Measurements from ENCODE around the gene CTNNA2. TPM values are rescaled to one million over a fixed set of nuclear protein-coding genes. Genes with fewer than 3 reads are reported as not detected.

Gene CTNNA2
- total RNA-seq, 1 experiment from 2014 or later: 5.5 TPM

- no peak overlapping the region for H2AK5ac ChIP-seq (ENCODE audit: insufficient read length, low read length)
- no peaks in the 10 kb centered on the region for H3K79me1 ChIP-seq (ENCODE audit: insufficient read depth, low read depth, low read length, poor library complexity, severe bottlenecking)
- no peaks in the 10 kb centered on the region for H3K4me1 ChIP-seq (ENCODE audit: insufficient read depth, low read length)
- no peak overlapping the region for H3K14ac ChIP-seq (ENCODE audit: insufficient read depth, low read length)
- no peak overlapping the region for H3K9ac ChIP-seq (ENCODE audit: extremely low read depth, insufficient read length, low read length)
- no peak overlapping the region for H3K27ac ChIP-seq (ENCODE audit: insufficient read length, low read depth, low read length)
- no peak overlapping the region for H4K91ac ChIP-seq (ENCODE audit: insufficient read length, low read depth, low read length)
- H4K8ac ChIP-seq (replicated peaks; ENCODE audit: insufficient read length, low read depth, low read length): no peak overlapping the region
- no peak for DNase-seq
- H3K4me2 ChIP-seq (ENCODE audit: insufficient read depth, insufficient read length, low read length): no peak overlapping the region
- H2BK5ac ChIP-seq (ENCODE audit: insufficient read length, low read length): no peak overlapping the region
- H3K4ac ChIP-seq (ENCODE audit: low read depth, low read length): no peak overlapping the region
- no peak overlapping the region for H3K23ac ChIP-seq (ENCODE audit: insufficient read length, low read depth, low read length)
- H2BK15ac ChIP-seq (ENCODE audit: low read depth, low read length): no peak overlapping the region
- H3K27ac Mint-ChIP-seq: no peak overlapping the region
- no peak overlapping the region for H2BK12ac ChIP-seq (ENCODE audit: insufficient read length, low read depth, low read length)
- H3K9me3 Mint-ChIP-seq: no peaks in the 10 kb centered on the region
- no peaks in the 10 kb centered on the region for H3K23me2 ChIP-seq (ENCODE audit: insufficient read length, low read depth, low read length, poor library complexity, severe bottlenecking)
- no peak overlapping the region for H3K18ac ChIP-seq (ENCODE audit: insufficient read length, low read depth, low read length)
- no peaks in the 10 kb centered on the region for H3K4me1 Mint-ChIP-seq
- H3K27me3 Mint-ChIP-seq (ENCODE audit: low read depth): no peaks in the 10 kb centered on the region; the same call in 1 of the 2 replicates
- H3K9me3 ChIP-seq (ENCODE audit: control insufficient read depth, low read depth, low read length): no peaks in the 10 kb centered on the region
- no peaks in the 10 kb centered on the region for H4K20me1 ChIP-seq (ENCODE audit: control insufficient read depth, insufficient read depth, insufficient read length)
- H2BK120ac ChIP-seq (ENCODE audit: low read depth, low read length, poor library complexity, severe bottlenecking): no peak overlapping the region
- TF ChIP-seq CTCF (conservative IDR thresholded peaks at IDR 0.05): no peak
- H3K27me3 ChIP-seq (ENCODE audit: insufficient read depth, low read length): no peaks in the 10 kb centered on the region
- H4K5ac ChIP-seq (ENCODE audit: insufficient read length, low read depth, low read length): no peak overlapping the region
- no peak overlapping the region for H3T11ph ChIP-seq (ENCODE audit: low read length)
- no CpG with 5 or more reads among the region's 22 CpGs for WGBS (ENCODE audit: extremely low coverage, insufficient read length, low lambda C conversion rate)
- H2AFZ ChIP-seq (ENCODE audit: low read length): no peak overlapping the region
- no peak overlapping the region for H3K4me3 Mint-ChIP-seq
- H3K36me3 Mint-ChIP-seq (ENCODE audit: insufficient read depth in 1 of 3, low read depth in 3 of 3): no peaks in the 10 kb centered on the region
- H3K56ac ChIP-seq (ENCODE audit: insufficient read length, low read depth, low read length): no peak overlapping the region
- H2BK20ac ChIP-seq (ENCODE audit: low read depth, low read length, poor library complexity, severe bottlenecking): no peak overlapping the region
- H3K79me2 ChIP-seq (ENCODE audit: insufficient read depth, low read length): no peaks in the 10 kb centered on the region
These were observed 396.7 kb downstream of the CTNNA2 start for GRCh38 chr2:79909521-79909920.

All from H9 (cell line).